ENCODE results near the gene LMO2. TPM values are rescaled to one million over a fixed set of nuclear protein-coding genes. Genes with fewer than 3 reads are reported as not detected.

LMO2 gene
- total RNA-seq, 1 experiment from 2014 or later, result 0.33 TPM

GRCh38 chr11:33875621-33876294 is 16.1 kb downstream of the LMO2 start:
- Histone ChIP-seq H3K79me1 (ENCODE audit: insufficient read depth, low read depth, low read length, poor library complexity, severe bottlenecking) (no peaks in the 10 kb centered on the region), H4K20me1 (ENCODE audit: control insufficient read depth, insufficient read depth, insufficient read length) (no peaks in the 10 kb centered on the region), H2AK5ac (ENCODE audit: insufficient read length, low read length) (no peak overlapping the region), H3K79me2 (ENCODE audit: insufficient read depth, low read length) (no peaks in the 10 kb centered on the region), H2BK5ac (ENCODE audit: insufficient read length, low read length) (no peak overlapping the region), H2BK12ac (ENCODE audit: insufficient read length, low read depth, low read length) (no peak overlapping the region), H3K56ac (ENCODE audit: insufficient read length, low read depth, low read length) (no peak overlapping the region), H2BK15ac (ENCODE audit: low read depth, low read length) (no peak overlapping the region), H3K14ac (ENCODE audit: insufficient read depth, low read length) (no peak overlapping the region), H3T11ph (ENCODE audit: low read length) (no peak overlapping the region), H3K27ac (ENCODE audit: insufficient read length, low read depth, low read length) (no peak overlapping the region), H2BK120ac (ENCODE audit: low read depth, low read length, poor library complexity, severe bottlenecking) (no peak overlapping the region), H3K18ac (ENCODE audit: insufficient read length, low read depth, low read length) (no peak overlapping the region), H3K23ac (ENCODE audit: insufficient read length, low read depth, low read length) (no peak overlapping the region), H3K9me3 (ENCODE audit: control insufficient read depth, low read depth, low read length) (no peaks in the 10 kb centered on the region), H3K23me2 (ENCODE audit: insufficient read length, low read depth, low read length, poor library complexity, severe bottlenecking) (no peaks in the 10 kb centered on the region), H3K27me3 (ENCODE audit: insufficient read depth, low read length) (peaks cover 4% of the 10 kb centered on the region; the same call in 1 of the 2 replicates), H2BK20ac (ENCODE audit: low read depth, low read length, poor library complexity, severe bottlenecking) (no peak overlapping the region), H2AFZ (ENCODE audit: low read length) (no peak overlapping the region), H4K8ac (replicated peaks; ENCODE audit: insufficient read length, low read depth, low read length) (no peak overlapping the region), H3K4me2 (ENCODE audit: insufficient read depth, insufficient read length, low read length) (no peak overlapping the region), H3K4me1 (ENCODE audit: insufficient read depth, low read length) (no peaks in the 10 kb centered on the region), H3K9ac (ENCODE audit: extremely low read depth, insufficient read length, low read length) (no peak overlapping the region), H4K5ac (ENCODE audit: insufficient read length, low read depth, low read length) (no peak overlapping the region), H4K91ac (ENCODE audit: insufficient read length, low read depth, low read length) (no peak overlapping the region), H3K4ac (ENCODE audit: low read depth, low read length) (no peak overlapping the region)
- no peak for DNase-seq
- no CpG with 5 or more reads among the region's 2 CpGs for WGBS (ENCODE audit: extremely low coverage, insufficient read length, low lambda C conversion rate)
- Mint-ChIP-seq H3K4me1 (peaks cover 3 to 10% of the 10 kb centered on the region in 2 experiments; a peak in 3 of 4 replicates), H3K9me3 (no peaks in the 10 kb centered on the region), H3K27ac (no peak overlapping the region), H3K27me3 (ENCODE audit: low read depth) (peaks cover 58% of the 10 kb centered on the region), H3K36me3 (ENCODE audit: insufficient read depth in 1 of 3, low read depth in 3 of 3) (no peaks in the 10 kb centered on the region), H3K4me3 (no peak overlapping the region)
- no peak for TF ChIP-seq CTCF (conservative IDR thresholded peaks at IDR 0.05)

All from H9 (cell line).